ENCODE results near the gene TOB2.

The TOB2 gene

DNA sequence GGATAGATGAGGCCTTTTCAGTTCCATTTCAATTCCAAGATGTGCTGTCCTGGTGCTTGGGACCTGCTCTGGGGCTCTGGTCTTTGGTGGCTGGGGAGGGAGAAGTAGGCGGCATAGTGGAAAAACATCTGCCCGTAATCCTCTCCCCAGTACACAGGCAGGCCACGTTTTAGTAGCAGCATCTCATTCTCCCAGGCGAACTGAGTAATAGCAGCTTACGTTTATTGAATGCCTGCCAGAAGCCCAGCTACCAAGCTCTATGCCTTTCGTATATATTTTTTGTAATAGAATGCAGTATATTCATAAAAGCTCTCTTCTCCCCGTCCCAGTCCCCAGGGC, 33.8 kb upstream of the TOB2 start:
- Histone ChIP-seq H3K27ac (ENCODE audit: low read depth, low read length, severe bottlenecking) (no peak overlapping the region), H3K4me3 (ENCODE audit: extremely low read depth, insufficient read depth, low read length, poor library complexity, severe bottlenecking) (no peak overlapping the region), H3K9me3 (ENCODE audit: control insufficient read depth, low read length) (no peaks in the 10 kb centered on the region), H3K4me1 (ENCODE audit: control insufficient read depth, insufficient read depth, low read length, poor library complexity, severe bottlenecking) (peaks cover 9% of the 10 kb centered on the region), H3K36me3 (ENCODE audit: control insufficient read depth, insufficient read depth, low read length) (no peaks in the 10 kb centered on the region)
- 75% methylated on average over 2 of the region's 7 CpGs; no CpG with 5 or more reads in 1 of the 2 experiments for whole genome bisulfite sequencing, 2 experiments (ENCODE audit: insufficient coverage in 2 of 2)

- peak overlapping the region; percentile 10 for H3K27ac ChIP-seq (ENCODE audit: low read depth, low read length, severe bottlenecking)
- WGBS, 2 experiments (ENCODE audit: insufficient coverage in 2 of 2), result 71% methylated on average over 6 of the region's 6 CpGs
- no peaks in the 10 kb centered on the region for H3K9me3 ChIP-seq (ENCODE audit: control insufficient read depth, low read length)
- H3K4me3 ChIP-seq (ENCODE audit: extremely low read depth, insufficient read depth, low read length, poor library complexity, severe bottlenecking), result no peak overlapping the region
- no peaks in the 10 kb centered on the region for H3K36me3 ChIP-seq (ENCODE audit: control insufficient read depth, insufficient read depth, low read length)
- peaks cover 9% of the 10 kb centered on the region for H3K4me1 ChIP-seq (ENCODE audit: control insufficient read depth, insufficient read depth, low read length, poor library complexity, severe bottlenecking)
Observed at GRCh38 chr22:41479671-41480396, 33.2 kb upstream of the TOB2 start.

DNA sequence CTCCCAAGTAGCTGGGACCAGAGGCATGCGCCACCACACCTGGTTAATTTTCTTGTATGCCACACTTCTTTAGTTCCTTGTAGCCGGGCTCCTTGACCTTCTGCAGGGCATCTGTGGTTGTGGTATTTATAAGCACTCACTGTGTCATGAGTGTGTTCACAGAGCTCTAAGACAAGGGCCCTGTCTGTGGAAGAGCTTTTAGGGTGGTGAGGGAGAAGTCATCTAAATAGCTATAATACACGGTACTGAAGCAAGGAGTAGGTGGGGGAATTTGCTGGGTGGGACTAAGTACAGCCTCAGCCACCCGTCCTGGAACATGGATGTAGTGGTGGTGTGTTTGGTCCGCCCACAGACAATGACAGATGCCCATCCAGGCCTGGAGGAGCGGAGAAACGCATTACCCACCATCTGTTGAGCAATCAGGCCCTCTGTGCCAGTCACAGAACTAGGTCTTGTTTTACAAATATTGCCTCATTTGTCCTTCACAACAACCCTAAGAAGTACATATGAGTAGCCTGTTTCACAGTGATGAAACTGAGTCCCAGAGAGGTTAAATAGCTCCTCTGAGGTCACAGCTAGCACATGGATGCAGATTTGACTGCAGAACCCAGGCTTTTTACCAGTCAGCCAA, 32.4 kb upstream of the TOB2 start:
- Histone ChIP-seq H3K36me3 (ENCODE audit: control insufficient read depth, insufficient read depth, low read length) (no peaks in the 10 kb centered on the region), H3K9me3 (ENCODE audit: control insufficient read depth, low read length) (no peaks in the 10 kb centered on the region), H3K4me1 (ENCODE audit: control insufficient read depth, insufficient read depth, low read length, poor library complexity, severe bottlenecking) (peaks cover 9% of the 10 kb centered on the region), H3K4me3 (ENCODE audit: extremely low read depth, insufficient read depth, low read length, poor library complexity, severe bottlenecking) (no peak overlapping the region), H3K27ac (ENCODE audit: low read depth, low read length, severe bottlenecking) (peak overlapping the region; percentile 10)
- WGBS, 2 experiments (ENCODE audit: insufficient coverage in 2 of 2), result 88 to 92% methylated on average over 4 to 6 of the region's 7 CpGs

DNA sequence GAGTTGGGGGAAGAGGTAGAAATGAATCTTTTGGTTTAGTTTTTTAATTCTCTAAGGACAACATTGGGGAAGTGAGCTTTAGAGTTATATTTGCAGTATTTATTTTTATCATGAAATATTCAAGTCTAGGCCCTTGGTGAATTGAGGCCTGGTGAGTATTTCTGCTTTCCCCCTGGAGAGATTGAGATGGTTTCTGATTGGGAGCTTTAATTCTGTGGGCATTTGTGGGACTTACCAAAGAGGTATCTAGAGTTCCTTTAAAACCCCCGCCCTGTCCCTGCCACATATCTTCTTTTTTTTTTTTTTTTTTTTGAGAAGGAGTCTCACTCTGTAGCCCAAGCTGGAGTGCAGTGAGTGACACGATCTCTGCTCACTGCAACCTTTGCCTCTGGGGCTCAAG, 31.9 kb upstream of the TOB2 start:
- Histone ChIP-seq H3K4me1 (ENCODE audit: control insufficient read depth, insufficient read depth, low read length, poor library complexity, severe bottlenecking) (peaks cover 9% of the 10 kb centered on the region), H3K9me3 (ENCODE audit: control insufficient read depth, low read length) (no peaks in the 10 kb centered on the region), H3K4me3 (ENCODE audit: extremely low read depth, insufficient read depth, low read length, poor library complexity, severe bottlenecking) (no peak overlapping the region), H3K27ac (ENCODE audit: low read depth, low read length, severe bottlenecking) (no peak overlapping the region), H3K36me3 (ENCODE audit: control insufficient read depth, insufficient read depth, low read length) (no peaks in the 10 kb centered on the region)
- 78% methylated on average over 1 of the region's 2 CpGs; no CpG with 5 or more reads in 1 of the 2 experiments for WGBS, 2 experiments (ENCODE audit: insufficient coverage in 2 of 2)

- no peak overlapping the region for H3K4me3 ChIP-seq (ENCODE audit: extremely low read depth, insufficient read depth, low read length, poor library complexity, severe bottlenecking)
- H3K9me3 ChIP-seq (ENCODE audit: control insufficient read depth, low read length), result no peaks in the 10 kb centered on the region
- H3K4me1 ChIP-seq (ENCODE audit: control insufficient read depth, insufficient read depth, low read length, poor library complexity, severe bottlenecking), result no peaks in the 10 kb centered on the region
- no peak overlapping the region for H3K27ac ChIP-seq (ENCODE audit: low read depth, low read length, severe bottlenecking)
- 96 to 100% methylated on average over 4 to 5 of the region's 6 CpGs for WGBS, 2 experiments (ENCODE audit: insufficient coverage in 2 of 2)
- H3K36me3 ChIP-seq (ENCODE audit: control insufficient read depth, insufficient read depth, low read length), result no peaks in the 10 kb centered on the region
Observed at GRCh38 chr22:41474872-41475451, 28.4 kb upstream of the TOB2 start.

- H3K36me3 ChIP-seq (ENCODE audit: control insufficient read depth, insufficient read depth, low read length), result peaks cover 12% of the 10 kb centered on the region
- H3K4me1 ChIP-seq (ENCODE audit: control insufficient read depth, insufficient read depth, low read length, poor library complexity, severe bottlenecking), result peaks cover 4% of the 10 kb centered on the region
- no peaks in the 10 kb centered on the region for H3K9me3 ChIP-seq (ENCODE audit: control insufficient read depth, low read length)
- no peak overlapping the region for H3K4me3 ChIP-seq (ENCODE audit: extremely low read depth, insufficient read depth, low read length, poor library complexity, severe bottlenecking)
- H3K27ac ChIP-seq (ENCODE audit: low read depth, low read length, severe bottlenecking), result no peak overlapping the region
- WGBS, 2 experiments (ENCODE audit: insufficient coverage in 2 of 2), result 100% methylated on average over 1 of the region's 2 CpGs; no CpG with 5 or more reads in 1 of the 2 experiments
Observed at GRCh38 chr22:41471568-41471967, 25.0 kb upstream of the TOB2 start.

DNA sequence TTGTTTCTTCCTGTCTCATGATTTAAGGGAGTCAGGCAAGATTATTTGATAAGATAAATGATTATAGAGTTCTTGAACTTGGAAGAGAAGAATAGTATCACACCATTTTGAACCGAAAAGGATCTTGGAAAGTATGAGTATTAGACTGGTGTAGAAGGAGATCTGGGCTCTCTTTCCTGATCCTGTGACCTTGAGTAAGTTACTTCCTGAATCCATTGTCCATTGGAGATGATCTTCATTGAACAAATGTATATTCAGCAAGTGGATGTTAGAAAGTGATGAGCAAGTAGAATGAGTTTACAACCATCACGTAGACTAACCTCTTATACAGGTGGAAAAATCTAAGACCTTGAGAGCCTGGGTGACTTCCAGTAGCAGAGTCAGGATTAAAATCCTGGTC, 24.3 kb upstream of the TOB2 start:
- H3K36me3 ChIP-seq (ENCODE audit: control insufficient read depth, insufficient read depth, low read length), result peaks cover 19% of the 10 kb centered on the region

GRCh38 chr22:41469218-41469851, 22.7 kb upstream of the TOB2 start:
- Histone ChIP-seq H3K4me1 (ENCODE audit: control insufficient read depth, insufficient read depth, low read length, poor library complexity, severe bottlenecking) (peaks cover 4% of the 10 kb centered on the region), H3K9me3 (ENCODE audit: control insufficient read depth, low read length) (no peaks in the 10 kb centered on the region), H3K27ac (ENCODE audit: low read depth, low read length, severe bottlenecking) (peak overlapping the region; percentile 98), H3K36me3 (ENCODE audit: control insufficient read depth, insufficient read depth, low read length) (peaks cover 35% of the 10 kb centered on the region), H3K4me3 (ENCODE audit: extremely low read depth, insufficient read depth, low read length, poor library complexity, severe bottlenecking) (peak overlapping the region; percentile 83)
- 0% methylated on average over 19 to 23 of the region's 30 CpGs for WGBS, 2 experiments (ENCODE audit: insufficient coverage in 2 of 2)

More for the DNA sequence above, 24.3 kb upstream of the TOB2 start:
- peaks cover 4% of the 10 kb centered on the region for H3K4me1 ChIP-seq (ENCODE audit: control insufficient read depth, insufficient read depth, low read length, poor library complexity, severe bottlenecking)
- WGBS, 2 experiments (ENCODE audit: insufficient coverage in 2 of 2), result 89 to 100% methylated on average over 1 of the region's 2 CpGs
- no peak overlapping the region for H3K4me3 ChIP-seq (ENCODE audit: extremely low read depth, insufficient read depth, low read length, poor library complexity, severe bottlenecking)
- no peak overlapping the region for H3K27ac ChIP-seq (ENCODE audit: low read depth, low read length, severe bottlenecking)
- no peaks in the 10 kb centered on the region for H3K9me3 ChIP-seq (ENCODE audit: control insufficient read depth, low read length)

- H3K9me3 ChIP-seq (ENCODE audit: control insufficient read depth, low read length), result no peaks in the 10 kb centered on the region
- peaks cover 4% of the 10 kb centered on the region for H3K4me1 ChIP-seq (ENCODE audit: control insufficient read depth, insufficient read depth, low read length, poor library complexity, severe bottlenecking)
- 0 to 1% methylated on average over 34 to 38 of the region's 51 CpGs for WGBS, 2 experiments (ENCODE audit: insufficient coverage in 2 of 2)
- H3K36me3 ChIP-seq (ENCODE audit: control insufficient read depth, insufficient read depth, low read length), result peaks cover 42% of the 10 kb centered on the region
- H3K27ac ChIP-seq (ENCODE audit: low read depth, low read length, severe bottlenecking), result peak within 1 kb of the TSS; percentile 98
- H3K4me3 ChIP-seq (ENCODE audit: extremely low read depth, insufficient read depth, low read length, poor library complexity, severe bottlenecking), result peak within 1 kb of the TSS; percentile 83
Observed at GRCh38 chr22:41468381-41469217, 22.0 kb upstream of the TOB2 start, which contains the start of the genes ACO2 and PHF5A. Gene ACO2 (plus strand): TSS chr22:41469117. CDS start chr22:41469147, 30 bp downstream. Gene PHF5A (minus strand): TSS chr22:41468692. CDS start chr22:41468653, 39 bp downstream.

DNA sequence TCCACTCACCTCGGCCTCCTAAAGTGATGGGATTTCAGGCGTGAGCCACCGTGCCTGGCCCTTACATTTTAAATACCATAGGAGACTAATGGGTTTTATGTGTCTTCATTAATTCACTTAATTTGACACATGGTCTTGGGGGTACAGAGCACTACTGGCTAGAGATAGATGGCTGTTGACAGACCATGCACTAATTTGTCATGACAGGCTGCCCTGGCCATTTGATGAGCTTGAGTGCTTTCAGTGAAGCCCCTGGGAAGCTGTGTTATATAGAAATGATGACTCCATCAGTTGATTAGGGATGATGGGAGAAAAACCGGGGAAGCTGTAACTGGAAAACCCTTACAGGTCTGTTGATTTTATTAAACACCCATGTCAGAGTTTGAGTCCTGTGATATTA, 15.3 kb upstream of the TOB2 start:
- Histone ChIP-seq H3K27ac (ENCODE audit: low read depth, low read length, severe bottlenecking) (no peak overlapping the region), H3K9me3 (ENCODE audit: control insufficient read depth, low read length) (no peaks in the 10 kb centered on the region), H3K36me3 (ENCODE audit: control insufficient read depth, insufficient read depth, low read length) (peaks cover 93% of the 10 kb centered on the region), H3K4me1 (ENCODE audit: control insufficient read depth, insufficient read depth, low read length, poor library complexity, severe bottlenecking) (no peaks in the 10 kb centered on the region), H3K4me3 (ENCODE audit: extremely low read depth, insufficient read depth, low read length, poor library complexity, severe bottlenecking) (no peak overlapping the region)
- WGBS, 2 experiments (ENCODE audit: insufficient coverage in 2 of 2), result 90% methylated on average over 2 of the region's 4 CpGs; no CpG with 5 or more reads in 1 of the 2 experiments
